Activated CD4-positive, CD25-positive, alpha-beta regulatory T cell treated with anti-CD3 and anti-CD28 coated beads, Interleukin-2, amount 50 U/mL, for 72 hours (primary cell): Measurements from ENCODE around the gene DPH7.
"Not testable (repeated sequence)": the region's sequence is repeated elsewhere in the genome, so short reads cannot be mapped to it uniquely, and the experiment has no call there.

ENCODE experiments used
- DNase-seq: peaks from one replicate; pipeline ENCODE4 v3.0.0; 2021

Gene DPH7

DNA sequence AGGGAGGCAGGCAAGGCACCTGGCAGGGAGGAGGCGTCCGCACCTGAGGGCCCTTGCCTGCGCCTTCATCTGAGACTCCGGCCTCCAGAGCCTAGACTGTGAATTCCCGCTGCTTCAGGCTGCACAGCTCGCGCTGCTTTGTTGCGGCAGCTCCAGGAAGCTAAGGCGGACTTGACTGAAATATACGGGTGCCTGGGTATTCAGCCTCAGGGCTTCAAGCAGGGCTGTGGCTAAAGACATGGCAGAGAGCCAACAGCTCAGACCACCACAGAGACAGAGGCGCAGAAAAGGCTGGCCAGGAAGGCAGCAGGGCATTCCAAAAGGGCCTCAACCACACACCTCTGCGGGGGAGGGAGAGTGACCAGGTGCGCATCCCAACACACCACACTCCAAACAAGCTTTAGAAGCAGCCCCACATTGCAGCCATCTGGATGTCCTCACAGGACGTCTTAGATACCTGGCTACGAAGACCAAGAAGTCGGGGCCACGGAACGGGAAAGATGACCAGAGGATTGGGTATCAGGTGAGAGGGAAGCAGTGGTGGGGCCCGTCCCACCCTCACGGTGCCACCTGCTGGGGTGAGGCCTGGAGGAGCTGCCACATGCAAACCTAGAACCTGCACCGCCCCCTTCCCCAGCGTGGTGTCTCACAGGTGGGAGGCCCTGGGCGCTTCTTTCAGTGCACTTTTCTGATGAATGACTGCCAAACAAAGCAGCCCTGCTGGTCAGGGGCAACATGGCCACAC is 1.7 kb upstream of the DPH7 start:
- DNase-seq, result no peak

DNA sequence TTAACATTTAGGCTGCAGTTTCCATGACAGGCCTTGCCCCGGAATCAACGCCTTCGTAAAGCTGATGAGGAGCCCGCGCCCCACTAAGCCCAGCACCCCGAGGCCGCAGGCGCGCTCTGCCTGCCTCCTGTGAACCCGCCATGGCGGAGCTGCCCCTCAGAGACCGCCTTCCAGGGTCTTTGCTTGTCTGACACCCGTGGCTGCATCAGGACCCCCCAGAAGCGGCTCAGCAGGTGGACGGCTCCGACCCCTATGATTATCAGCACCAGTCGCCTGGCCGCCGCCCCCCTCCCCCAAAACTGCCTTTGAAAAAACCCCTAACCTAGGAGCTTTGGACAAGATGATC is 507 bp upstream of the DPH7 start:
- no peak for DNase-seq

DNA sequence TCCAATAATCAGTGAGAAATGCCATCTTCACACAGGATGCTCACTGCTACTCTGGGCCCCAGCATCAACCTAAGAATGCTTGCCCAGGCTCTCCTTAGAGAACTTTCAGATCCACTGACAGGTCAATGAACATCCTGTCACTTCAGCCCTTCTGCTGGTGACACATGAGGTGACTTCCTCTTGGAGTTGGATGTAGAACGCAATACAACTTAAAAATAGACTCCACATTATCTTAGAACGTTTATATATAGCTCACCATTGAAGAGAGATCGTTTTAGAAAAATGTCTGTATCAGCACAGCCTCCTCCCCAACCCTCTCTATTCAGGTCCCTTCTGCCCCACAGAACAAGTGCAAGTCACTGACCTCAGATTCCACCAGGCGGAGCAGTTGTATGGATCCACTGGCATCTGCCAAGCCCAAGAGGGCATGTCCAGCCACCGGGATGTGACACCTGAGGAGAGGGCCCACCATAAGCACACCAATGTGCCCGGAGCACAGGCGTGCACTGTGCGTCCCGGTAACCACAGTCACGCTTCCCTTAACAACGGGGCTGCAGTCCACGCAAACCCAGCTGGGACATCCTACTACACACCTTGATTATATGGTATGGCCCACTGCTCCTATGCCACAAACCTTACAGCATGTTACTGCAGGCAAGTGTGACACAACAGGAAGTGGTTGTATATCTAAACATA is 2.9 kb downstream of the DPH7 start:
- DNase-seq, result no peak

DNA sequence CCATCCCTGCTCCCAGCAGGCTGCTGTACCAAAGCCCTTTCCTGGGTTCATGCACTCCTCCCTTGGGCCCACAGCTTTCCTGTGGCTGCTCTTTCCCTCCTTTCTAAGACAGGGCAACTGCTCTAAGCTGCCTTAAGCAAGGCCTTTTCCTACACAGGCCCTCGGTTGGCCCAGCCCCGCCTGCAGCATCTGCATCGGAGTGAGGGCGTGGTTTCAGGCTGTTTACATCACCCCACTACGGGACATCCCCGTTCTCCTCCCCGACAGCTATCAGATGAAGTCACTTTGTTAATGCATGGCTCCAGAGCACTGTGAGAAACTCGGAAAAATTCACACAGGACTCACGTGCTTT is 3.4 kb downstream of the DPH7 start:
- DNase-seq, result no peak

DNA sequence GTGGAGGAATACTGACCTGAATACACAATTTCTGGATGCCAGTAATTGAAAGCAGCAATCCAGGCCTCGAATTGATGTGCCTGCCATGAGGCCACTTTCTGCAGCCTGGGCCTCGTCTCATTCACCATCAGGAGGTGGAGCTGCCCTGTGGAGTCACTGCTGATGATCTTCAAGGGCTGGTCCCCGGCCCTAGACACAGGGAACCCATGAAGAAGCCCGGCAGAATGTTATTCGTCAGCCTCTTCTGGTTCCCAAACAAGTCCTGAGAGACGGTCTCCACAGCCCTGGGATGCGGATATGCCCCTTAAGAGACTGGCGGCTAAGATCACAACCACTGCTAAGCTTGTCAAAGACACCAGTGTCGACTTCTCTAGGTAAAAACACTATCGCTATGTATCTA is 4.5 kb downstream of the DPH7 start:
- DNase-seq, result no peak

DNA sequence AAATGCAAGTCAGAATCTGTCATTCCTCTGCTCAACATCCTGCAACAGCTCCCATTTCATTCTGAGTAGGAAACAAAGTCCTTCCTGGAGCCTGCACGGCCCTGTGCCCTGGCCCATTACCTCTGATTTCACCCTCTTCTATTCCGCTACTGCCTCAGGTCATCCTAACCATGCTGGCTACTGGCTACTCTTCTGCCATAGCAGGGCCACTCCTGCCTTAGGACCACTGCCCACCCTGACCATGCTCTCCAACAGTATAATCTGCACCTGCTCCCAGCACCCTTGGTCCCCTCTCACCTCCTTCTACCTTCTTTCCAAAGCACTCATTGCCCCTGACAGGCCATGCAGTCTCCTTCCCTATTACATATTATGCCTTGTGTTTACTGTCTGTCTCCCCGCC is 8.2 kb downstream of the DPH7 start:
- DNase-seq, result no peak

DNA sequence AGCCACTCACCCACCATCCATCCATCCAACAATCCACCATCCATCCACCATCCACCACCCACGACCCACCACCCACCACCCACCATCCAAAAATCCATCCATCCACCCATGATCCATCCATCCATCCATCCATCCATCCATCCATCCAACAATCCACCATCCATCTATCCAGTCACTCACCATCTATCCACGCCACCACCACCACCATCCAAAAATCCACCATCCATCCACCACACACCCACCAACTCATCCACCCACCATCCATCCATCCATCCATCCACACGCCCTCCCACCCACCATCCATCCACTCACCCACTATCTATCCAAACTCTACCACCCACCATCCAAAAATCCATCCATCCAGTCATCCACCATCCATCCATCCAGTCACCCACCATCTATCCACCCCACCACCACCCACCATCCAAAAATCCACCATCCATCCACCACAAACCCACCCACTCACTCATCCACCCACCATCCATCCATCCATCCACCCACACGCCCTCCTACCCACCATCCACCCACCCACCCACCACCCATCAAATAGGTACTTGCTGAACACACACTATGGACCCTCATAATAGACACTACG is 9.0 kb downstream of the DPH7 start:
- no peak for DNase-seq

DNA sequence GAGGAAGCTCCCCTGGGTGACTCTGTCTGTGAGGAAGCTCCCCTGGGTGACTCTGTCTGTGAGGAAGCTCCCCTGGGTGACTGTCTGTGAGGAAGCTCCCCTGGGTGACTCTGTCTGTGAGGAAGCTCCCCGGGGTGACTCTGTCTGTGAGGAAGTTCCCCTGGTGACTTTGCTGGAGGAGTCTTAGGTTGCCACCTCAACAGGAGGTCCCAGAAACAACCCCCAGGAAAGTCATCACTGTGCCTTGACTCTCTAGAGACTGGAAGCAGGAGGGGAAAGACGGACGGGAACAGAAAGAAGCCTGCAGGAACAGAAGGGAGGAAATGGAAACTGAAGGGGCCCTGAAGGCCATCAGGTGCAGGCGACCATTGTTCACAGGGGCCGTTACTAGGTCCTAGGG is 10.3 kb downstream of the DPH7 start:
- DNase-seq, result not testable (repeated sequence)

DNA sequence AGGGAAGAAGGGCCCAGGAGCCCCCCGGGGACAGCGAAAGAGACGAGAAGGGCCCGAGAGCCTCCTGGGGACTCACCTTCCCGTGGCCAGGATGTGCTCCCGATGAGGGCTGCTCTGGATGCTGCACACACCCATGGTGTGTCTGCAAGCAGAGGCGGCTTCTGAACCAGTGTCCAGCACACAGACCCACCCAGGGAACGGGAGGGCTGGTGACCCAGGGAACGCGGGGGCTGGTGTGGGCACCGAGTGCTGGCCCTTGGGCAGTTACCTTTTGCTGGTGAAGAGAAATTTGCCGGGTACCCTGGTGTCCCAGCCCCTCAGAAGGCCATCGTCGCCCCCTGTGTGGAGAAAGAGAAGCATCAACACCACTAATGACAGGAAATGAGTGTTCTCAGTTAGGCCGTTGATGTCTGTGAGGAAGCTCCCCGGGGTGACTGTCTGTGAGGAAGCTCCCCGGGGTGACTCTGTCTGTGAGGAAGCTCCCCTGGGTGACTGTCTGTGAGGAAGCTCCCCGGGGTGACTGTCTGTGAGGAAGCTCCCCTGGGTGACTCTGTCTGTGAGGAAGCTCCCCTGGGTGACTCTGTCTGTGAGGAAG is 13.8 kb downstream of the DPH7 start:
- DNase-seq, result no peak

DNA sequence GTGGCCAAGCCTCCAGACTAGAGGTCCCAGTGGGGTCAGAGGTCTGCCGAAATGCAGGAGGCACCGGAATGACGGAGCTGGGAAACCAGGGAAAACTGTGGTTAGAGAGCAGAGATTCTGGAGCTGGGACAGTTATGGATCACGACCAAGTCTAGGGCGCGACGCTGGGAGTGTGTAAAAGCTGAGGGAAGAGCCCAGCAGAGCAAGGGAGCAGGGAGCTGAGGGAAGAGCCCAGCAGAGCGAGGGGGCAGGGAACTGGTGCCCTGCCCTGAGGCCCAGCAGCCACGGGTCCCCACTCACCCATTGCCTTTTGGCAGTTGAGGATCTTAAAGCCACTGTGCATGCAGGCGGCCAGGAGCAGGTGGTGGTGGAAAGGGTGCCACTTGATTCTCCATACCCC is 14.6 kb downstream of the DPH7 start:
- DNase-seq, result no peak

DNA sequence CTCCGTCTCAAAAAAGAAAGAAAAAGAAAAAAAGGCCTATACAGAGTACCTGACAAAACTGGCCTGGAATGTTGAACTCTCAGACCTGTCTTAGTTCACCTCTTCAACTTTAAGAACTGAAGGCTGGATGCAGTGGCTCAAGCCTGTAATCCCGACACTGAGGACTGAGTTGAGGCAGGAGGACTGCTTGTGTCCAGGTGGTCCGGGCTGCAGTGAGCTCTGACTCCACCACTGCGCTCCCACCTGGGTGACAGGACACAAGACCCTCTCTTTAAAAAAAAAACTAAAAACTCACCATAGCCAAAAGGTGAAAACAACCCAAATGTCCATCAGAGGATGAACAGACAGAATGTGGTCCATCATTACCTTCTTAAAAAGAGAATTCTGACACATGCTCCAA is 20.6 kb downstream of the DPH7 start:
- DNase-seq, result no peak

DNA sequence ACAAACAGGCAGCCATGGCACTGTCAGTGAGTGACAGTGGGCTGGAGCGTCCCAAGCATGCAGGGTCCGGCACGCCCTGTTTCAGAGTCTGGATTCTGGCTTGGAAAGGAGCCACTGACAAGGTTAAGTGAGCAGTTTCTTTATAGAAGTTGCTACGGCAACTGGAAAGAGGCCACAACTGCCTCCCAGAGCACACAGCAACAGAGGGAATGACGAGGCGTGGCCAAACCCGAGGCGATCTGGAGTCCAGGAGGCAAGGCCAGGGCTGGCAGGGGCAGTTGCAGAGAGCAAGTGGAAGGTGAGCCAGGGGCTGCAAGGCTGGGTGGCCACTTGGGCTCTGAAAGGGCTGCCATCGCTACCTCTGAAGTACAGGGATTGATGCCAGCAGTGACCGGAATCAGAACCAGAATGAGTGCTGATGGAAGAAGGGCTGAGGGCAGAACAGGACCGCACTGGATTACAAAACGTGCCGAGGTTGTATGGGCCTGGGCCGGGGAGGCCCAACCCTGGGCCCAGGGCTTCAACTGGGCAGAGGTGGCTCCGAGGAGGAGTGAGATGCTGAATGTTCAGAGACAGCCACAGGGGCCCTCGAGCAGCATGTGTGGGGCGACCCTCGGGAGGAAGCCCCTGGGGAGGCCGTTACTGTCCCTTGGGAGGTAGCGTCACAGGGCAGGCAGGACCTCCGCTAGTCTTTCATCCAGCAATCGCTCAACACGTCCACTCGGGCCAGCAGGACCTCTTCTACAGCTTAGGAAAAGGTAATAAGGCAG is 22.5 kb downstream of the DPH7 start:
- no peak for DNase-seq

DNA sequence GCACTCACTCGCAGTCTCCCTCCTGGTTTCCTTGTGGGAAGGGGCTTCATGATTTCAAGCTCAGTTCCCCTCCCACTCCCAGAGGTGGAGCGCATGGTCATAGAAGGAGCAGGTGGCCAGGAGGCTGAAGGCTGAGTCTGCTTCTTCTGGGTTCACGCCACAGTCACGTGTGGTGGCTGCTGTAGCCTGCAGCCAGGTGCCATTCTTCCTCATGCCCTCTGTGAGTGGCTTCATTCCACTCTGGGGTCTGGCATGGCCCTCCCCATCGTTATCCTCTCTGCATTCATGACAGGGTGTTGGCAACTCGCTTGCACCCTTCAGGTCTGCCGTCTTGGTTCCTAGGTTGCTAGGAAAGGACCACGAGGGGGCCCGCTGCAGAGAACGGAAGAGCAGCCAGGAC is 23.5 kb downstream of the DPH7 start:
- no peak for DNase-seq

DNA sequence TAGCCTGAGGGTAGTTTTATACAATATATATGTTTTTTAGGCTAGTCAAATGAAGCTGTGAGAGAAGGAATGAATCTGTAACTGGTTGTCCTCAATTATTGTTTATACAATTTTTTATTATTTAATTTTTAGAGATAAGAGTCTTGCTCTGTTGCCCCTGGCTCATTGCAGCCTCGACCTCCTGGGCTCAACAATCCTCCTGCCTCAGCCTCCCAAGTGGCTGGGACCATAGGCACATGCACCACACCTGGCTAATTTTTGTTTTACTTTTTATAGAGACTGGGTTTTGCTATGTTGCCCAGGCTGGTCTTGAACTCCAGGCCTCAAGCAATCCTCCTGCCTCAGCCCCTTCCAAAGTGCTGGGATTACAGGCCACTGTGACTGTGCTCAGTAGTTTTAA is 24.4 kb downstream of the DPH7 start:
- DNase-seq, result no peak

DNA sequence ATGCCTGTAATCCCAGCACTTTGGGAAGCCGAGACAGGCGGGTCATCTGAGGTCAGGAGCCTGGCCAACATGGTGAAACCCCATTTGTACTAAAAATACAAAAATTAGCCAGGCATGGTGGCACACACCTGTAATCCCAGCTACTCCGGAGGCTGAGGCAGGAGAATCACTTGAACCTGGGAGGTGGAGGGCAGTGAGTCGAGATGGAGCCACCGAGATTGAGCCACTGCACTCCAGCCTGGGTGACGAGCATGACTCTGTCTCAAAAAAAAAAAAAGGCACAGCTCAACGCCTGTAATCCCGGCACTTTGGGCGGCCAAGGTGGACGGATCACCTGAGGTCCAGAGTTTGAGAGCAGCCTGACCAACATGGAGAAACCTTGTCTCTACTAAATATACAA is 25.1 kb downstream of the DPH7 start:
- not testable (repeated sequence) for DNase-seq

DNA sequence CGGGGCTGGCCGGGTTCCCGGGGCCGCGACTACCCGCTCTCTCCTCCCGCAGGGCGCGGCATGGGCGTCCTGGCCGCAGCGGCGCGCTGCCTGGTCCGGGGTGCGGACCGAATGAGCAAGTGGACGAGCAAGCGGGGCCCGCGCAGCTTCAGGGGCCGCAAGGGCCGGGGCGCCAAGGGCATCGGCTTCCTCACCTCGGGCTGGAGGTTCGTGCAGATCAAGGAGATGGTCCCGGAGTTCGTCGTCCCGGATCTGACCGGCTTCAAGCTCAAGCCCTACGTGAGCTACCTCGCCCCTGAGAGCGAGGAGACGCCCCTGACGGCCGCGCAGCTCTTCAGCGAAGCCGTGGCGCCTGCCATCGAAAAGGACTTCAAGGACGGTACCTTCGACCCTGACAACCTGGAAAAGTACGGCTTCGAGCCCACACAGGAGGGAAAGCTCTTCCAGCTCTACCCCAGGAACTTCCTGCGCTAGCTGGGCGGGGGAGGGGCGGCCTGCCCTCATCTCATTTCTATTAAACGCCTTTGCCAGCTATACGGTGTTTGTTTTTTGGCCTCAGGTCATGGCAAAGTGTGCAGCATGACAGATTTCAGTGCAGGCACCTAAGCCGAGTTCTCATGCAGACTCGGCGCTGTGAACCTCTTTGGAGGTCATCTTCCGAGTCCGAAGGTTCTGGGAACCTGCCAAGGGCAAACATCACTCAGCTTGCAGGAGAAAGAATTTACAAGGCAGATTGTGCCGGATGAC is 26.5 kb downstream of the DPH7 start:
- no peak for DNase-seq

DNA sequence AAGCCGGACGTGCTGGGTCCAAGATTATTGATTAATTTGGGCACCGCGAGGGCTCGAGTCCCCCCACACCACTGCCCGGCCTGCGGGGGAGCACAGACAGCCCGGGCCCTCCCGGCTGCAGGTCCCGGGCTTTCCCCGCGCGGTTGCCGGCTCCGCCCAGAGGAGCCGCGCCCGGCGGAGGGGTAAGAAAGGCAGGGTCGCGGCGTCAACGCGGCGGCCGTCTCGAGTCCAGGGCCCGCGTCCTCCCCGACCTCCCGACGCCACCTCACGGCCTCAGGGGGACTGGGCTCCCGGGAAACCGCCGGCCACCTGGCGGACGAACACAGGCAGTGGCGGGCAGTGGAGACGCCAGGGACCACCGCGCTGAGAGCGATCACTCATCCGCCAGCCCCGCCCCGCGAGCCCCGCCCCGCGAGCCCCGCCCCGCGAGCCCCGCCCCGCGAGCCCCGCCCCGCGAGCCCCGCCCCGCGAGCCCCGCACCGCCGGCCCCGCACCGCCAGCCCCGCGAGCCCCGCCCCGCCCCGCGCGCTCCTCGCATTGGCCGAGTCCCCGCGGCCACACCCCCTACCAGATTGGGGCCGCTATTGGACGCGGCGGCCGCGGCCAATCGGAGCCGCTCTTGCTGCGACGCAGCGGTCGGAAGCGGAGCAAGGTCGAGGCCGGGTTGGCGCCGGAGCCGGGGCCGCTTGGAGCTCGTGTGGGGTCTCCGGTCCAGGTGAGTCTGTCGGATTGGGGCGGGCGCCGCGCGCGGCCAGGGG is 27.3 kb downstream of the DPH7 start, which contains the start of gene MRPL41:
TSS of gene MRPL41 (plus strand) at position 616 of the 758 bp plus-strand sequence. CDS start 203 bp downstream, outside the sequence.
- DNase-seq, result peak; percentile 84

DNA sequence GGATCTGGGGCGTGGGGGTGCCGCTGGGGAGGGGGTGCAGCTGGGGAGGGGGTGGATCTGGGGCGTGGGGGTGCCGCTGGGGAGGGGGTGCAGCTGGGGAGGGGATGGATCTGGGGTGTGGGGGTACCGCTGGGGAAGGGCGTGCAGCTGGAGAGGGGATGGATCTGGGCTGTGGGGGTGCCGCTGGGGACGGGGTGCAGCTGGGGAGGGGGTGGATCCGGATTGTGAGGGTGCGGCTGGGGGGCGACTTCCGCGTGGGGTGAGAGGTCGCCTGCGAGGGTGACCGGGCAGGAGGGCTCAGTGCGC is 27.8 kb downstream of the DPH7 start:
- DNase-seq, result not testable (repeated sequence)

DNA sequence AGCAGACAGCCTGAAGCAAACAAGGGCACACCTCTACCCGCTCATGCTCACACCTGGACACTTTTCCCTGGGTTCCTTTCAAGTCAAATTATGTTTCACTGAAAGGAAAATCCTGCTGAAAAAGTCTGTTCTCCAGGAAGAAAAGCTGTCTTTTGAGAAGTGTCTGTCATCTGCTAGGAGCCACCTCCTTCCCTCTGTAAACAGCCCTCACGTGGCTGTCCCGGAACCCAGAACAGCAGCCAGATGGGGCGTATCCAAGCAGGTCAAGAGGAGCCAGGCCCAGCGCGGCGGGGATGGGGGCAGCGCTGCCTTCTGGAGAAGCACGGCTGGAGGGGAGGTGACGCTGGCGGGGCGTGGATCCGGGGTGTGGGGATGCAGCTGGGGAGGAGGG is 28.5 kb downstream of the DPH7 start, which contains the start of gene PNPLA7:
TSS of gene PNPLA7 (minus strand) at position 172 of the 391 bp plus-strand sequence. CDS start 205 bp downstream, outside the sequence.
- peak; percentile 42 for DNase-seq

DNA sequence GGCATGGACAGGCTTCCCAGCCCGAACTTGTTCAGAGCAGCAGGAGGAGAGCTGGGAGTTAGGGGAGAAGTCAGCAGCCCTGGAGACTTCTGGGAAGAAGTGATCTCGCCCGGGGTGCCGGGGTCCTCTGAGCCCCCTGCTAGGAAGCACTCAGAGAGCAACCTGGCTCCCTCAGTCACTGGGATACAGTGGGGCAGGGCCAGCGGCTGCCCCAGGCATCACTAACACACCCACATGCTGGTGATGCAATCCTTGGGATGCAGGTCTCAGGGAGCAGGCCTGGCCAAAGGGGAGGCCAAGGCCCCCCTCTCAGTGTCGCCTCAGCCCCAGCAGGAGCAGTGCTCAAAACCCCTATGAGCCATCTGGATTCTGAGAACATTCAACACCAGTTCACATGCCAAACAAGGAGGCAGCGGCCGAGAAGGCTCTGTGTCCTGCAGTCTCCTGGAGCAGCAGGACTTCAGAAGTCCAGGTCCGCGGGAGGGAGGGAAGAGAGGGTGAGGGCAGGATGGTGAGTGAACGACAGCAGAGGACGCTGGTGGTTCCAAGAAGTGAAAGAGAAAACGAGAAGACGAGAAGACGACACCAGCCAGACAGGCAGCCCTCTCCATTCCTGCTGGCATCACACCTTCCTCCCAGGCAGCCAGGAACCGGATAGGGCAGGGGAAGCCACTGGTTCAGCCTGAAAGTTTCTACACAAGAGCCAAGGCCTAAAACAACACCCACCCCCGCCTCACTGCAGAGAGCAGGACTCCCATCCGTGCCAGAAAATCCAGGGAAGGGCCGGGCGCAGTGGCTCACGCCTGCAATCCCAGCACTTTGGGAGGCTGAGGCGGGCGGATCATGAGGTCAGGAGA is 30.8 kb downstream of the DPH7 start:
- DNase-seq, result no peak

DNA sequence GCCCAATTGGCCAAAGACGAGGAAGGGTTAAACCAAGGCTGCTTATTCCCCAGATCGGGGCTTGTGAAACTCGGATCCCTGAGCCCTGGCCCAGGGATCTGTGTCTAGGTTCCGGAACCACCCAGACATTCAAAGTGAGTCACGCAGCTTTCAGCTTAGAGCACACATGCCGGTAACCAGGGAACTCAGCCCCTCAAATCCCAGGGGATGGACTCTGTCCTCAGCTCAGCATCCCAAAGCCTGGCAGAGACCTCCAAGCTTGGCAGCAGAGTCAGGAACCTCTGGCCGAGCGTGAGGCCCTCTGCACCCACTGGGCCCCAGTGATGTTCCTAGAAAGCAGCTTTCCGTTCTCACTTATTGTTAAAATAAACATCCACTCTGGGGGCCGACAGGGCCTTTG is 33.6 kb downstream of the DPH7 start:
- no peak for DNase-seq
